Effector memory CD8-positive, alpha-beta T cell (primary cell): ENCODE measurements around the gene TRPM8.
A peak's percentile ranks its signal among the peaks of the same experiment; 100 is the strongest.

ENCODE experiments used
- ATAC-seq: fragments of 150-1000 bp; cut with Tn5 transposase; replicated peaks from 2 replicates; pipeline ENCODE4 v1.10.0; 2021; ENCODE audit warnings: mild to moderate bottlenecking, moderate library complexity
- DNase-seq, 3 experiments: peaks; one replicate each; pipeline ENCODE4 v3.0.0; 2021
- H3K27ac Mint-ChIP-seq, 2 donors: one replicate each; pipeline ENCODE4 v1.8.0; 2022; ENCODE audit warnings: mild to moderate bottlenecking in 2 of 2, mixed read lengths in 2 of 2, moderate library complexity in 2 of 2
- H3K27me3 Mint-ChIP-seq, 2 donors: one replicate each; pipeline ENCODE4 v1.8.0; 2022; ENCODE audit warnings: mixed read lengths in 2 of 2
- H3K36me3 Mint-ChIP-seq: one replicate; pipeline ENCODE4 v1.8.0; 2022; ENCODE audit warnings: mild to moderate bottlenecking, moderate library complexity, mixed read lengths; ENCODE audit not compliant: insufficient read depth
- H3K4me1 Mint-ChIP-seq, 2 donors: one replicate each; pipeline ENCODE4 v1.8.0; 2022; ENCODE audit warnings: low read depth in 2 of 2, mixed read lengths in 2 of 2
- H3K4me3 Mint-ChIP-seq, 2 donors: one replicate each; pipeline ENCODE4 v1.8.0; 2022; ENCODE audit warnings: mild to moderate bottlenecking in 2 of 2, mixed read lengths in 2 of 2, moderate library complexity in 2 of 2
- H3K9me3 Mint-ChIP-seq, 2 donors: one replicate each; pipeline ENCODE4 v1.8.0; 2022; ENCODE audit warnings: mixed read lengths in 2 of 2

TRPM8 gene

DNA sequence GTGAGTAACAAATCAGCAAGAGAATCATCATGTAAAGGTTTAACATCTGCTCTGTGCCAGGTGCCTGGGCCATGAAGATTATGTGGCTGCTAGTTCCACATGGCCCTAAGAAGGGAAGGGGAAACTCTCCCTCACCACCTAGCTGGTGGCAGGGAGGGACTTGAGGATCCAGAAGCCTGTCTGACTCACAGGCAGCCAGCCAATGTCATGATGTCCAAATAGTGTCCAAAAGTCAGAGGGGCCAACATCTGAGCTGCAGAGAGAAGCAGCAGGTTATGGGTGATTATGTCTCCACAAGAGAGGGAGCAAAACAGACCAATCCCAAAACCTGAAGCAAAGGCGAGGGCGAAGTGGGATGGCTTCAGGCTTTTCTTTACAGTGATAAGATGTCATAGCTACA, 71.4 kb downstream of the TRPM8 start:
- H3K27ac Mint-ChIP-seq: peak overlapping the region in 1 of 2 donors; percentile 87

DNA sequence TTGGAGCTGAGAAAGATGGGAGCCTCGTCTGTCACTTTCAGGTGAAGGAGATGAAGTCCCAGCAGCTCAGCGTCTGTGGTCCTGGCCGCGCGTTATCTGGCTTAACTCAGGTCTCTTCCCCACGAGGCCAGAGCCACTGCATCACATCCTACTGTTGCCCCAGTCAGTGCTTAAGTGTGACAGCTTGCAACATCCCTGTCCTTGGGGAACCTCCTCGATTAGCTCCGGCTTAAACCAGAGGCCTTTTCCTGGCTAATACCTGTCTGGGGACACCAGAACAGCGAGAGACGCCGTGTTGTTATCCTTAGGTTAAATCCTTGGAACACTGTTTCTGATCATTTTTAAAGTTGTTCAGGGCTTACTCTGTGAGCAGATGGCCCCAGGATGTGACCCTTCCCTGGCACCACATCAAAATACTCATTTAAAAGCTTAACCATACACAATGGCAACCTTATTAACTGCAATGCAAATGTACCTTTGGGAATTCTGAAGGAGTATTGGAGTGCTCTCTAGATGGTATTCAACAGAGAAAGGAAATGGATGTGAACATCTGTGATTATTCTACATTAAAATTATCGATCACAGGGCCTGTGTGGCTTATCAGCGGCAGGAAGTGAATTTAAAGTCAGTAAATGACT, 72.2 kb downstream of the TRPM8 start:
- H3K27me3 Mint-ChIP-seq: no peaks in the 10 kb centered on the region
- ATAC-seq (no peak), DNase-seq (no peak)
- H3K4me3 Mint-ChIP-seq: peak overlapping the region; percentile 43 to 46
- H3K36me3 Mint-ChIP-seq: peaks cover 13% of the 10 kb centered on the region
- H3K4me1 Mint-ChIP-seq: peaks cover 52 to 63% of the 10 kb centered on the region in 2 donors
- peaks cover 3 to 32% of the 10 kb centered on the region in 2 donors for H3K9me3 Mint-ChIP-seq
- H3K27ac Mint-ChIP-seq: peak overlapping the region; percentile 3 to 56

More for the DNA sequence above, 71.4 kb downstream of the TRPM8 start:
- H3K4me1 Mint-ChIP-seq: peaks cover 47 to 65% of the 10 kb centered on the region in 2 donors
- ATAC-seq (no peak), DNase-seq (no peak)
- H3K27me3 Mint-ChIP-seq: no peaks in the 10 kb centered on the region
- H3K4me3 Mint-ChIP-seq: peak overlapping the region; percentile 43 to 46
- peaks cover 3 to 34% of the 10 kb centered on the region in 2 donors for H3K9me3 Mint-ChIP-seq
- H3K36me3 Mint-ChIP-seq: peaks cover 13% of the 10 kb centered on the region

DNA sequence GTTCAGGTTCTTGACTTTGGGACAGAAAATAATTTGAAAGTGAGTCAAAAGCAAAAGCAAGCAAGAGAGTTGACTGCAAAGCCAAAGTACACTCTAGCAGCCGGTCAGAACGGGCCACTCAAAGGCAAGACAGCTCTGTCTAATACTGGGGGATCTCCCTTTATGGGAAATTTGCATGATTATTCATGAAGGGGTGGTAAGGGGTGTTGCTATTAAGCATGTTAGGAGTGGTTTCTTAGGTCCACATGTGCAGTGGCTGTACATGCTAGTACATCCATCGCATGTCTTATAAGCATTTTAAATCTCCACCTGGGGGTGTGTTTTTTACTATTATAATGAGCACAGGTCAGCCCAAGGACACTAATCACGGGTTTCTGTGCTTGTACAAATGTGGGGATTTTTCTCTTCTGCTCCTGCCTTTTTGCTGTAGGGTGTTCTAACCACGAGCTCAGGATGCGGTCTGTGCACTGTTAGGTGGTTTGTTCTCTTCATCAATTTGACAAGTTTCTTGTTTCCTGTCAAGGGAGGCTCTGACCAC, 73.2 kb downstream of the TRPM8 start:
- H3K4me3 Mint-ChIP-seq: peak overlapping the region; percentile 1 to 46

DNA sequence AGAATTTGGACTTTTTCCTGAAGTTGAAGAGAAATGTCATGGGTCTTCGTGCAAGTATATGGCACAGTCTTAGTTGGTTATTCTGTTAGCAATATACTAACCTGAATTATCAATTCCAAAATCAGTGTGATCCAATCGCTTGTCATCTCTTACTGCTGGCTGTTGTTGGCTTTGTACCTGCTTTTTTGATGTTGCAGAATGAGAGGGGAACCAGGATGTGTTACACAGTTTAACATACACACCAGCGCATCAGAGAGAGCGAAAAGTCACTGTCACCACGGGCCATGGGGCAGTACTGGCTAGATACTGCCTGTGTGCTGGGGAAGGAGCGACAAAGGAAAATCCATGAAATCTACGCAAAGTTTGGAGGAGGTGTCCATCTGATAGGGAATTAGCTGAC, 74.0 kb downstream of the TRPM8 start:
- peak overlapping the region; percentile 1 to 46 for H3K4me3 Mint-ChIP-seq
- no peaks in the 10 kb centered on the region for H3K27me3 Mint-ChIP-seq
- peaks cover 50 to 59% of the 10 kb centered on the region in 2 donors for H3K4me1 Mint-ChIP-seq
- no peak for DNase-seq
- peaks cover 13% of the 10 kb centered on the region for H3K36me3 Mint-ChIP-seq
- no peak for ATAC-seq
- H3K9me3 Mint-ChIP-seq: peaks cover 3 to 18% of the 10 kb centered on the region in 2 donors
- peak overlapping the region; percentile 3 to 4 for H3K27ac Mint-ChIP-seq

More for the DNA sequence above, 73.2 kb downstream of the TRPM8 start:
- Mint-ChIP-seq H3K27me3 (no peaks in the 10 kb centered on the region), H3K36me3 (peaks cover 13% of the 10 kb centered on the region), H3K4me1 (peaks cover 51 to 63% of the 10 kb centered on the region in 2 donors), H3K27ac (peak overlapping the region; percentile 3 to 56), H3K9me3 (peaks cover 3 to 22% of the 10 kb centered on the region in 2 donors)
- peak; percentile 65 to 71 (median 66) for DNase-seq
- peak; percentile 90 for ATAC-seq

DNA sequence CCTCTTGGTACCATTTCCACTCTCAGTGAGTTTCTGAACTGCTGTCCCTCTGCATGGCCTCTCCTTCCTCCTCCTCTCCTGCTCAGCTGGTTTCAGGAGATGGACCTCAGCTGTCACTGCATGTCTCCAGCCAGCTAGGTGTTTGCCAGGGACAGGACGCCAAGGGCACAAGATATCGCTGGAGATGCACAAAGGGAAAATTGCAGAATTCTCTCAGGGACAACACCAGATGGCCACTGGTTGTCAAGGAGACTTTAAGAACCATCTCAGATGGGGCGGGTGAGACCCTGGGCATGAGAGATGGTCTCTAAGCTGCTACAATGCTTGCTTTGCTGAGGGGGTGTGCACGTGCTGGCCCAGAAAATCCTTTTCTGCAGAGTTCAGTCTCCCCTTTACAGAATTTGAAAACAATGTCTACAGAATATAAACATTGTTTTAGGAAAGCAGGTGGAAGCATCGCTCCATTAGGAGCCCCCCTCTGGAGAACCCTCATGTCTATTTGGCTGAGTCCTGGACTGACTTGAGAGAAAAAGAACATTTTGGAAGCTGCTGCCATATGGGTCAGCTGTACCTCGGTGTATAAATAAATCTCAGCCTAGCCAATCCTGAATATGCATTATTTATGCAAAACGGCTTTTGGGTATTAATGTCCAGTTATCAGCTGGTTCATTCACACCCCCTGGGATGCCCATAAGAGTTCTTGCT, 75.5 kb downstream of the TRPM8 start:
- ATAC-seq: no peak
- Mint-ChIP-seq H3K27me3 (no peaks in the 10 kb centered on the region), H3K36me3 (peaks cover 13% of the 10 kb centered on the region), H3K4me1 (peaks cover 56 to 69% of the 10 kb centered on the region in 2 donors), H3K9me3 (peaks cover 3 to 16% of the 10 kb centered on the region in 2 donors), H3K4me3 (peak overlapping the region in 1 of 2 donors; percentile 36), H3K27ac (peak overlapping the region; percentile 32 to 62)
- no peak for DNase-seq

DNA sequence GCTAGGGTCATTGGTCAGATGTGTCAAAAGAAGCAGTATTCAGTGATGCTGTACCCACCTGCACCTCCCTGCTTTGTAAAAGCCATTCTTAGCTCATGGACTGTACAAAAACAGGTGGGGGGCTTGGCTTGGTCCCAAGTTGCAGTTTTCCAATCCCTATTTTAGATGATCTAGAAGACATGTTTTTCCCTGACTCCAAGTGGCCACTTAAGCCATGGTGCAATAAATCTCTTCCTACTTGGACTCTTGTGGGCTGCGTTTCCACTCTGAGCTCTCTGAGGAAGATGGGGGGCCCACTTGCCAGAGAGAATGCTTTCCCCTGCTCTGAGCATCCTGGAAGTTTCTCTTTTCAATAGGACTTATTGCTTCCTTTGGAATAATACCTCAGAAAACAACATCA, 76.3 kb downstream of the TRPM8 start:
- peaks cover 51 to 65% of the 10 kb centered on the region in 2 donors for H3K4me1 Mint-ChIP-seq
- peaks cover 0 to 8% of the 10 kb centered on the region in 2 donors for H3K9me3 Mint-ChIP-seq
- no peaks in the 10 kb centered on the region for H3K27me3 Mint-ChIP-seq
- peaks cover 8% of the 10 kb centered on the region for H3K36me3 Mint-ChIP-seq
- DNase-seq (no peak), ATAC-seq (no peak)
- H3K27ac Mint-ChIP-seq: no peak overlapping the region
- H3K4me3 Mint-ChIP-seq: no peak overlapping the region

DNA sequence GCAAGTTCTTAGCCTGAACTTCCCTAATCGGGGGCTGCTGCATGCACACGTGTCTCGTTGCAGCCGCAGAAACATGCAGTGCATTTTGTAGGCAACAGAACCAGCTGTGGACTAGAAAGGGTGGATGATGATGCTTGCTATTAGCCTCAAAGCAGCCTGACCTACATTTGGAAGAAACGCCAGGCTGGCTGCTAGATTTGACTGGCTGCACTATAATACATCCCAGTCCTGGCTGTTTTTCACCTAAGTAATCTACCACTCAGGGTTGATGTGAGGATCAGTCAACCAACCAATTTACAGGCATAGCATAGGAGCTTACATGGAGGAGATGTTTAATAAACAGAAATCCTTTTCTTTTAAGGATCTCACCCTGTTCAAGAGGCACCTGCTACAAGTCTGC, 77.0 kb downstream of the TRPM8 start:
- ATAC-seq: no peak
- Mint-ChIP-seq H3K4me3 (peak overlapping the region in 1 of 2 donors; percentile 12), H3K4me1 (peaks cover 47 to 58% of the 10 kb centered on the region in 2 donors)

DNA sequence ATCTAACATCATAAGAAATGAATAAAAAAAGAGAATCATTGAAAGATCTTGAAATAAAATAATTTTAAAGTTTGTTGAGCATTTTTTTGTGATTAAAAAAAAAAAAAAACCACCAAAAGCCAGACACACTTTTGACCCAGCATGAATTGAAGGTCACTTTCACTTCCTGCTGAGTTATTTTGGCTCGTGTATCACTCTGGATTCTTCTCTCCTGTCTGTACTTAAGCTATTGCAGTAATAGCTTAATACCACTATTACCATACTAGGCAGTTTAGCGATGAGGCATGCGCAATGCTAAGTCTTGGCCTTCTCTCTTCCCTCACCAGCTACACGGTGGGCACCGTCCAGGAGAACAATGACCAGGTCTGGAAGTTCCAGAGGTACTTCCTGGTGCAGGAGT, 78.8 kb downstream of the TRPM8 start:
- H3K4me1 Mint-ChIP-seq: peaks cover 36 to 41% of the 10 kb centered on the region in 2 donors
- no peaks in the 10 kb centered on the region for H3K36me3 Mint-ChIP-seq
- peak overlapping the region in 1 of 2 donors; percentile 17 for H3K4me3 Mint-ChIP-seq
- no peak overlapping the region for H3K27ac Mint-ChIP-seq
- no peaks in the 10 kb centered on the region for H3K9me3 Mint-ChIP-seq
- H3K27me3 Mint-ChIP-seq: no peaks in the 10 kb centered on the region
- DNase-seq (no peak), ATAC-seq (no peak)

More for the DNA sequence above, 77.0 kb downstream of the TRPM8 start:
- H3K9me3 Mint-ChIP-seq: peaks cover 0 to 7% of the 10 kb centered on the region in 2 donors
- no peaks in the 10 kb centered on the region for H3K27me3 Mint-ChIP-seq
- peaks cover 5% of the 10 kb centered on the region for H3K36me3 Mint-ChIP-seq
- no peak for DNase-seq
- peak overlapping the region in 1 of 2 donors; percentile 38 for H3K27ac Mint-ChIP-seq

DNA sequence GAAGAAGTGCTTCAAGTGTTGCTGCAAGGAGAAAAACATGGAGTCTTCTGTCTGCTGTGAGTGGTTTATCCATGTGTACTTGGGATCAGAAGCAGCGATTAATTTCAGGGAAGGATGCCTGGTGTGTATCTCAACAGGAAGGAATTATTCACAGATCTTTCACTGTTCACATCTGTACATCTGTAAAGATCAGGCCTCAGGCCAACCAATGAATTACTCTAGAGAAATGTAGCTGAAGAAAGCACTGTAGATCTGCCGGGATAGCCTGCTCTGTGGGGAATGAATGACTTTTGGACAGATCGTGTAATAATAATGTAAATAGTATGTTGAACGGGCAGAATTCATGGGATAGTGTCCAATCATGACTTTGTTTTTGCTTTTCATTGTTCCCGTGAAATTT, 79.3 kb downstream of the TRPM8 start:
- no peaks in the 10 kb centered on the region for H3K36me3 Mint-ChIP-seq
- H3K27ac Mint-ChIP-seq: no peak overlapping the region
- no peaks in the 10 kb centered on the region for H3K27me3 Mint-ChIP-seq
- ATAC-seq: no peak
- H3K4me1 Mint-ChIP-seq: peaks cover 36 to 41% of the 10 kb centered on the region in 2 donors
- peak overlapping the region in 1 of 2 donors; percentile 17 for H3K4me3 Mint-ChIP-seq
- no peak for DNase-seq
- H3K9me3 Mint-ChIP-seq: no peaks in the 10 kb centered on the region

DNA sequence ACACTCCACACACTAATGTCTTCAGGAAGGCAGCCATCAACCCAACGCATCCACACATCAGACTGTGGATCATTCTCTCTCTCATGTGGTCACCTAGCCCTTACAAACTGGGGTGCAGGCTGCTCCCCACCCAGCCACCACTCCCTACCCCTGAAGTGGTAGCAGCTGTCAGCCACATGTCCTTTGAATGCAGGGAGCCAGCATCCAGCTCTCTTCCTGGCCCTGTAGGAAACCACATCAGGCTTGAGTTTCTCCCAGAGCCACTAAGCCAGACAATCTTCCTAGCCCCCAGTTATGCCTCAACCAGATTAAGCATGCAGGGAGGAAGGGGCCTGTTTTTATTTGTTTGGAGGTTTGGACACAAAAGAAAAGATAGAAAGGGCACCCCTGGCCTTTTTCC, 80.5 kb downstream of the TRPM8 start:
- ATAC-seq: no peak
- Mint-ChIP-seq H3K9me3 (no peaks in the 10 kb centered on the region), H3K4me3 (no peak overlapping the region), H3K36me3 (no peaks in the 10 kb centered on the region), H3K27ac (peak overlapping the region; percentile 1 to 45), H3K27me3 (no peaks in the 10 kb centered on the region), H3K4me1 (peaks cover 38 to 41% of the 10 kb centered on the region in 2 donors)
- DNase-seq: no peak

DNA sequence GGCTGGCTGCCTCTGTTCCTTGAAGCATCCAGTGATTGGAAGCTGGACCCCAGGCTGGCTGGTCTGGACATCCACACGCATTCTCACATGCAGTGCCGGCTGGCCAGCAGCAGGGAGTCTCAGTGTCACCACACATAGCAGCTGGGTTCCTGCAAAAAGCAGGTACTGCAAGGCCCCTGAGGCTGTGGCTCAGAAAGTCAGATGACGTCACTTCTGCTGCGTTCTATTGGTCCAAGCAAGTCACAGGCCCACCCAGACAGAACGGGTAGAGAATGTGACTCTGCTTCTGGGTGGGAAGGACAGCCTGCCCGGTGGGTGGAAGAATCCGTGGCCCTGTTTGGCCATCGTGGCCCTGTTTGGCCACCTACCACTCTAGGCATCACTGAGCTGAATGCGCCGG, 82.0 kb downstream of the TRPM8 start:
- H3K27ac Mint-ChIP-seq: no peak overlapping the region
- no peaks in the 10 kb centered on the region for H3K9me3 Mint-ChIP-seq
- H3K4me1 Mint-ChIP-seq: peaks cover 40 to 47% of the 10 kb centered on the region in 2 donors
- no peaks in the 10 kb centered on the region for H3K27me3 Mint-ChIP-seq
- H3K4me3 Mint-ChIP-seq: no peak overlapping the region
- no peak for DNase-seq
- no peak for ATAC-seq
- H3K36me3 Mint-ChIP-seq: no peaks in the 10 kb centered on the region

DNA sequence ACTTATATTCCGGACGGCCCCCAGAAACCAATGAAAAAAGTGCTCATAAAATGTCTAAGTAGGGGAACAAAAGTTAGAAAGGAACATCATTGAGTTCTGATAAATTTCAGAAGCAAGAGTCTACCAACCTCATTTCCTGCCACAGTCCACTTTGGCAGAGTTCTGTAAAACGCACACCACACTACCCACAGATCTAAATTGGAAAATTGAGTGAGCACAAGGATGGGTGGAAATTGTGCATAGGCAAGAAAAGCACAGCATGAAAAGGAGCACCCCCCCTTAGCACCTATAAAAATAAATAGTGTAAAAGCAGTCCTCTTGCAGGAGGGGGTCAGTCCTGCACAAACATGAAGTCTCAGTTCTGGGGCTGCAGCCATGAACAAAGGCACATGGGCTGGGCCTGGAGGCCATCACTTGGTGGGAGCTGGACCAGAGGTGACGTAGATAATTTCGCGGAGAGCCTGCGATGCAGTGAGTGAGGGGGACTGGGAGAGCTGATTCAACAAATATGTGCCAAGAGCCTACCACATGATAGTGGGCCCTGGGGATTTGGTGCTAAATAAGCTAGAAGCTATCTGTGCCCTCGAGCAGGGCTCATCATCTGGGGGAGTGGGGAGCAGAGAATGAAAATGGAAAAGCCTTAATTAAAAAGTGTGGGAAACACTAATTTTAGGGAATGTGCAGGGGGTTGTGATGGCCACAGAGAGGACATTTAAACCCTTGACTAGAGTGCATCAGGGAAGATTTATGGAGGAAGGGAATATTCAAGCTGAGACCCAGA, 84.4 kb downstream of the TRPM8 start:
- H3K36me3 Mint-ChIP-seq: no peaks in the 10 kb centered on the region
- DNase-seq (no peak), ATAC-seq (peak; percentile 80)
- H3K27ac Mint-ChIP-seq: peak overlapping the region; percentile 54 to 92
- H3K9me3 Mint-ChIP-seq: no peaks in the 10 kb centered on the region
- H3K4me1 Mint-ChIP-seq: peaks cover 33 to 35% of the 10 kb centered on the region in 2 donors
- peak overlapping the region; percentile 24 to 69 for H3K4me3 Mint-ChIP-seq
- H3K27me3 Mint-ChIP-seq: no peaks in the 10 kb centered on the region

DNA sequence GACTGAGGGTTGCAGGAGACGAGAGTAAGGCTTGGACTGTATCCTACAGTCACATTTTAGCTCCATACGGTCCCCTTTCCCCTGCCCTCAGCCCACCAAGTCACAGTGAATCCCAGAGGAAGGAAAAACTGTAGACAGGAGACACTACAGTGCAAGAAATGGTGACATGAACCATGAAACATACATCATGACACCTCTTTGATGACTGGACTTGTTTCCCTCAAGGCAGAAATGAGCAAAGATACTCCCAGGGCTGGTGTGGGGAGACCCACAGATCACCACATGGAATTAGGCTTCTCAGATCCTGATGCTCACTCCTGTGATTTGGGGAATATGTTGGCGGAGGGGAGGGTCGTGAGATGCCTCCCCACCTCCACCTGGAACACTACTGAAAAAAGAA, 85.1 kb downstream of the TRPM8 start:
- H3K36me3 Mint-ChIP-seq: no peaks in the 10 kb centered on the region
- ATAC-seq (no peak), DNase-seq (no peak)
- H3K4me1 Mint-ChIP-seq: peaks cover 32 to 33% of the 10 kb centered on the region in 2 donors
- no peaks in the 10 kb centered on the region for H3K27me3 Mint-ChIP-seq
- peak overlapping the region; percentile 54 to 92 for H3K27ac Mint-ChIP-seq
- H3K4me3 Mint-ChIP-seq: no peak overlapping the region
- H3K9me3 Mint-ChIP-seq: no peaks in the 10 kb centered on the region
